Measurements from ENCODE around the gene COQ5.

Gene COQ5, protein sequence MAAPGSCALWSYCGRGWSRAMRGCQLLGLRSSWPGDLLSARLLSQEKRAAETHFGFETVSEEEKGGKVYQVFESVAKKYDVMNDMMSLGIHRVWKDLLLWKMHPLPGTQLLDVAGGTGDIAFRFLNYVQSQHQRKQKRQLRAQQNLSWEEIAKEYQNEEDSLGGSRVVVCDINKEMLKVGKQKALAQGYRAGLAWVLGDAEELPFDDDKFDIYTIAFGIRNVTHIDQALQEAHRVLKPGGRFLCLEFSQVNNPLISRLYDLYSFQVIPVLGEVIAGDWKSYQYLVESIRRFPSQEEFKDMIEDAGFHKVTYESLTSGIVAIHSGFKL

DNA sequence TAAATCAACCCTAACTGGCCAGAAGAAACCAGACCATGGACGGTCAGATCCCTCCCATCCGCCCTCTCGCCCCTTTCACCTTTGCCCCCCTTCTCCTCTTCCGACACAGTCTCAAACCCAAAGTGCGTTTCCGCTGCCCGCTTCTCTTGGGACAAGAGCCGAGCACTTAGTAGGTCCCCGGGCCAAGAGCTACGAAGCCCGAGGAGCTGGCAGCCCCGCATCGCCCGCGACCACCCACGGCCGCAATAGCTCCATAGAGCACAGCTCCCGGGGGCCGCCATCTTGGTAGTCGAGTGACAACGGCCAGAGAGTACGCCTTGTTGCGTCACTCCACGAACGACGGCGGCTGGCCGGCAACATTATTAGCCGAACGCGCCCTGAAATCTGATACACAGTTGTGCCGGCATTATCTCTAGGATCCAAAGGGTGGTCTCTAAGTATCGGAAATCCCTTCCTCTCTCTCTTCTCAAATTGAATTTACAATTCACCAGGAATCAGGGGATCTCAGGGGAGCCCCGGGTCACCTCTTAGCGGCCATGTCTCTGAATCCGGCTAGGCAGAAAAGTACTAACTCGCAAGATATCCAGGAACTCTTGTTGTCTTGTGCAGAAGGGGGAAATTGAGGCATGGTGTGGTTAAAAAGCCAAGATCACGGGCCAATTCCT is at the start of gene COQ5:
Gene COQ5, minus strand, starts transcription at position 298 of the 665 bp plus-strand sequence. Its CDS starts 17 bp downstream, at position 281.
- H3K36me3 ChIP-seq (ENCODE audit: control insufficient read depth, insufficient read depth, low read length, severe bottlenecking): no peaks in the 10 kb centered on the region
- H3K27me3 ChIP-seq (replicated peaks; ENCODE audit: control insufficient read depth, insufficient read depth, low read length): no peaks in the 10 kb centered on the region
- peaks cover 7% of the 10 kb centered on the region for H3K4me1 ChIP-seq (ENCODE audit: control insufficient read depth, insufficient read depth, low read length)
- peak within 1 kb of the TSS; percentile 92 for H3K9ac ChIP-seq (ENCODE audit: low read length)
- peak; percentile 96 for DNase-seq (ENCODE audit: low read depth)
- no peaks in the 10 kb centered on the region for H3K9me3 ChIP-seq (ENCODE audit: control insufficient read depth, low read length)
- H3K4me3 ChIP-seq (ENCODE audit: low read length): peak within 1 kb of the TSS; percentile 87

DNA sequence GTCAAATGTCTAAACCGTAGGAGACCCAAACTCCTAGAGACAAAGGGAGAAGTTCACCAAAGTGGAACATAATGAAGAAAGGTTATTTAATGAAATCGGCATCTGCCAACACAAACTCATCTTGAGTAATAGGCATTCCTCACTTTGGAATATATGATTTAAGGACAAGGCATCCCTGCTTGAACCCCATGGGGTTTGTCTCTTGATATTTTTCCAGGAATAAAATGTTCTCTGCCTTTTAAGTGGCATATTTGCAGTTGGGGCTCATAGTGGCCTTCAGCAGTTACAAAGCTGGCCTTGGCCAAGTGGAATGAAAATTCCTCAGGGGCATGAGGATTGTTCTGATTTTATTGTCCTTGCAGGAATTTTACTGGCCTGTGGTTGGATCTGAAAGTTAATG is 45.1 kb upstream of the COQ5 start:
- H3K4me1 ChIP-seq (ENCODE audit: control insufficient read depth, insufficient read depth, low read length): peaks cover 58% of the 10 kb centered on the region
- peaks cover 82% of the 10 kb centered on the region for H3K36me3 ChIP-seq (ENCODE audit: control insufficient read depth, insufficient read depth, low read length, severe bottlenecking)
- peak overlapping the region; percentile 6 for H3K4me3 ChIP-seq (ENCODE audit: low read length)
- no peaks in the 10 kb centered on the region for H3K27me3 ChIP-seq (replicated peaks; ENCODE audit: control insufficient read depth, insufficient read depth, low read length)
- no peak overlapping the region for H3K9ac ChIP-seq (ENCODE audit: low read length)
- peak; percentile 40 for DNase-seq (ENCODE audit: low read depth)
- no peaks in the 10 kb centered on the region for H3K9me3 ChIP-seq (ENCODE audit: control insufficient read depth, low read length)

DNA sequence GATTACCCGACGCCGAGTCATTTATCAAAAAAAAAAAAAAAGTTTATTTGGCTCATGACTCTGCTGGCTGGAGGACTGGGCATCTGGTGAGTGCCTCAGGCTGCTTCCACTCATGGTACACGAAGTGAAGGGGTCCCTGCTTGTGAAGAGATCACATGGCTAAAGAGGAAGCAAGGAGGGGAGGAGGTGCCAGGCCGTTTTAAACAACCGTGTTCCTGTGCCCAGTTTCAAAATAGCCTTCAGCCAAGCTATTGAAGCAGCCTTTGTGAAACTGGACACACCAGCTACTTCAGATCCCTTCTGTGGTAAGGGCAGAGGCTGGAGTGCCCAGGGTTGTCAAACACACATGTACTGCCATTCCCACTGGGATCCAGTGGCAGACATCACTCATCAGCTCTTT is 44.6 kb upstream of the COQ5 start:
- peaks cover 58% of the 10 kb centered on the region for H3K4me1 ChIP-seq (ENCODE audit: control insufficient read depth, insufficient read depth, low read length)
- peak overlapping the region; percentile 6 for H3K4me3 ChIP-seq (ENCODE audit: low read length)
- H3K36me3 ChIP-seq (ENCODE audit: control insufficient read depth, insufficient read depth, low read length, severe bottlenecking): peaks cover 82% of the 10 kb centered on the region

DNA sequence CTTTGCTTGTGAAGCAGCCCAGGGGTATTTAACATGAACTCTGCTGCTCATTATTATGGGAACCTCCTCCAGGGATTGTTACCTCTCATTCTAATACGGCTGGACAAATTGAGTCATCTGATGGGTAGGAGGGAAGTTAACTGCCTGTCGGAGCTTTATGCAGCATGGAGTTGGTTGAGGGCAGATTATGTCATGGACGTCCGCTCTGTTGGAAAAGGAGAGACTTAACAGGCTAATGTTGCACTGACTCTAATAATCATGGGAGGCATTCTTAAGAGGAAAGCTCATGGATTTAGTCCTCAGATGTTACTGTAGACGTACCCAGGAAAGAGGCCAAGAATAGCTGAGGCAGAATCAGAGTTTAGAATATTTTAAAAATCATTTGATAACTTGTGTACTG is 42.3 kb upstream of the COQ5 start:
- Histone ChIP-seq H3K4me3 (ENCODE audit: low read length) (no peak overlapping the region), H3K9ac (ENCODE audit: low read length) (no peak overlapping the region), H3K9me3 (ENCODE audit: control insufficient read depth, low read length) (no peaks in the 10 kb centered on the region), H3K36me3 (ENCODE audit: control insufficient read depth, insufficient read depth, low read length, severe bottlenecking) (peaks cover 82% of the 10 kb centered on the region), H3K4me1 (ENCODE audit: control insufficient read depth, insufficient read depth, low read length) (peaks cover 49% of the 10 kb centered on the region), H3K27me3 (replicated peaks; ENCODE audit: control insufficient read depth, insufficient read depth, low read length) (no peaks in the 10 kb centered on the region)
- DNase-seq (ENCODE audit: low read depth): no peak

More for the DNA sequence above, 44.6 kb upstream of the COQ5 start:
- H3K9me3 ChIP-seq (ENCODE audit: control insufficient read depth, low read length): no peaks in the 10 kb centered on the region
- H3K9ac ChIP-seq (ENCODE audit: low read length): peak overlapping the region; percentile 4
- DNase-seq (ENCODE audit: low read depth): no peak
- H3K27me3 ChIP-seq (replicated peaks; ENCODE audit: control insufficient read depth, insufficient read depth, low read length): no peaks in the 10 kb centered on the region

DNA sequence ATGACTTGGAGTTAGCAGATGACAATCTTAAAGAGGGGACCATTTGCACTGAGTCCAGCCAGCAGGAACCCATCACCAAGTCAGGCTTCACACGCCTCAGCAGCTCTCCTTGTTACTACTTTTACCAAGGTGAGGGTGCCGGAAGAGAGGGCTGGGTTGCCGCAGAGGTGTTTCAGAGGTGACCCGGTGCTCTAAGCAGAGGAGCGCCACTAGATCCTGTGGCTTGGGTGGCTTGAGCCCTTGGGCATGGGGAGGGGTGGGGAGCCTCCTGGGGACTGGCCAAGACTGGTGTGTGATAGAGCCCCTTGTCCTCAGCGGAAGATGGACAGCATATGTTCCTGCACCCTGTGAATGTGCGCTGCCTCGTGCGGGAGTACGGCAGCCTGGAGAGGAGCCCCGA is 34.5 kb upstream of the COQ5 start:
- no peak overlapping the region for H3K4me3 ChIP-seq (ENCODE audit: low read length)
- no peak for DNase-seq (ENCODE audit: low read depth)
- H3K9me3 ChIP-seq (ENCODE audit: control insufficient read depth, low read length): no peaks in the 10 kb centered on the region
- H3K27me3 ChIP-seq (replicated peaks; ENCODE audit: control insufficient read depth, insufficient read depth, low read length): no peaks in the 10 kb centered on the region
- H3K9ac ChIP-seq (ENCODE audit: low read length): no peak overlapping the region
- H3K4me1 ChIP-seq (ENCODE audit: control insufficient read depth, insufficient read depth, low read length): no peaks in the 10 kb centered on the region
- H3K36me3 ChIP-seq (ENCODE audit: control insufficient read depth, insufficient read depth, low read length, severe bottlenecking): peaks cover 94% of the 10 kb centered on the region

DNA sequence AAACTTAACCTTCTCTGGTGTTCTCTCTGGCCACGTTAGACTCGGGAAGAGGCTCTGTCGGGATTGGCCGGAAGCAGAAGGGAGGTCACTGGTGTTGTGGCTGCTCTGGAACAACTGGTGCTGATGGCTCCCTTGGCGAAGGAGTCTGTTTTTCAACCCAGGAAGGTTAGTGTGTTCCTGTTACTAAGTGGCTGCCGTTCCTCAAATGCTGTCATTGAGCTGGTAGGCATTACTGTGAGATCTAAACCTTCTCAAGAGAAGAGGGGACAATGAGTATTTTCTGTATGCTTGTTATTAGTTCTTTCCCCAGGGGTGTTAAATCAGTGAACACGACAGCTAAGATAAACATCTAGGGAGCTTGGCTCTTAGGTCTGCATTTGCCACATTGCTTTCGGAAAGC is 33.9 kb upstream of the COQ5 start:
- no peak for DNase-seq (ENCODE audit: low read depth)
- Histone ChIP-seq H3K9ac (ENCODE audit: low read length) (no peak overlapping the region), H3K4me3 (ENCODE audit: low read length) (no peak overlapping the region), H3K27me3 (replicated peaks; ENCODE audit: control insufficient read depth, insufficient read depth, low read length) (no peaks in the 10 kb centered on the region), H3K36me3 (ENCODE audit: control insufficient read depth, insufficient read depth, low read length, severe bottlenecking) (peaks cover 90% of the 10 kb centered on the region), H3K4me1 (ENCODE audit: control insufficient read depth, insufficient read depth, low read length) (peaks cover 4% of the 10 kb centered on the region), H3K9me3 (ENCODE audit: control insufficient read depth, low read length) (no peaks in the 10 kb centered on the region)

DNA sequence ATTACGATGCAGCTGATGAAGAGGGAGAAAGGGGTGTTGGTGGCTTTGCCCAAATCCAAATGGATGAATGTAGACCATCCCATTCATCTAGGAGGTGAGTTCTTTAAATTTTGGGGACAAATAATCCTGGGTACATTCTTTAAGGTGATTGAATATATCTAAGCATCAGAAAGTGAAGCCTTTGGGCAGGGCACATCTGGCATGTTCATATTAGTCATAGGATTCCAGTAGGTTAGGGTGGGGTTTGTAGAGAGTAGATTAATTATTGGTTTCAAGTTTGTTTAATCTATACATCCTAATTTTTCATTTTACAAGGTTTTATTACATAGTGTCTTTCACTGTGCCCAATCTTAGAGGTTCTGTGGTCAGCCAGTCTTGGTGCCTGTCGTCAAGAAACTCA is 28.6 kb upstream of the COQ5 start:
- no peak overlapping the region for H3K4me3 ChIP-seq (ENCODE audit: low read length)
- no peaks in the 10 kb centered on the region for H3K27me3 ChIP-seq (replicated peaks; ENCODE audit: control insufficient read depth, insufficient read depth, low read length)
- no peaks in the 10 kb centered on the region for H3K9me3 ChIP-seq (ENCODE audit: control insufficient read depth, low read length)
- DNase-seq (ENCODE audit: low read depth): no peak
- peaks cover 78% of the 10 kb centered on the region for H3K36me3 ChIP-seq (ENCODE audit: control insufficient read depth, insufficient read depth, low read length, severe bottlenecking)
- no peak overlapping the region for H3K9ac ChIP-seq (ENCODE audit: low read length)
- H3K4me1 ChIP-seq (ENCODE audit: control insufficient read depth, insufficient read depth, low read length): peaks cover 18% of the 10 kb centered on the region

DNA sequence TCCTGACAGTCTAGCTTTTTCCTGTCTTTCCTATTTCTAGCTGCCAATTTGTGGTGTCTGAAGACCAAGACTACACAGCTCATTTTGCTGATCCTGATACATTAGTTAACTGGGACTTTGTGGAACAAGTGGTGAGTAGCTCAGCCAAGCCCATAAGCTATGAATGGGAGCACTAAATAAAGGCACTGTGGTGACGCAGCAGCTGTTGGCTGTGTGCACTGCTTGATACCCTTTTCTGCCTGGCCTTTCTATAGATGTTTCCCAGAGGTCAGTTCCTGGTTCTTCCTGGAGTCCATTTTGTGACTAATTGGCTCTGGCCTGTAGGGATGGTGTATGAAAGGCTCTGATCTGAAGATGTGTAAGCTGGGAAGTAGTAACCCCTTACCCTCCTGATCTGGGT is 25.7 kb upstream of the COQ5 start:
- no peak overlapping the region for H3K4me3 ChIP-seq (ENCODE audit: low read length)
- peaks cover 61% of the 10 kb centered on the region for H3K36me3 ChIP-seq (ENCODE audit: control insufficient read depth, insufficient read depth, low read length, severe bottlenecking)
- H3K9ac ChIP-seq (ENCODE audit: low read length): no peak overlapping the region
- H3K4me1 ChIP-seq (ENCODE audit: control insufficient read depth, insufficient read depth, low read length): peaks cover 31% of the 10 kb centered on the region
- H3K9me3 ChIP-seq (ENCODE audit: control insufficient read depth, low read length): no peaks in the 10 kb centered on the region
- H3K27me3 ChIP-seq (replicated peaks; ENCODE audit: control insufficient read depth, insufficient read depth, low read length): no peaks in the 10 kb centered on the region
- no peak for DNase-seq (ENCODE audit: low read depth)

DNA sequence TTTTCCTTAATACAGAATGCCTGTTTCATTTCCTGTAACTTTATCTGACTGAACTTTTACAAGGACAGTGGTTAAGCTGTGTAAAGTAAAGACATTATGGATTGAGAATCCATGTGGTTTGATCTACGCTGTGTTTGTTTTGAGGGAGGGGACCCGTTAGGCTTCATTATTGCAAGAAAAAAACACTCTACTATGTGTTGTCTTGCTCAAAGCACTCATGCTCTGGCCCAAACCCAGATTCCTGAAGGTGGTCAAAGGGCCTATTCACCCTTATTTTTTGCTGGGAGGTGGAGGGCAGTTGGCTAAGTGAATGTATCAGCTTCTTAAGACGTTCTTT is 17.1 kb upstream of the COQ5 start:
- Histone ChIP-seq H3K4me3 (ENCODE audit: low read length) (no peak overlapping the region), H3K9me3 (ENCODE audit: control insufficient read depth, low read length) (no peaks in the 10 kb centered on the region), H3K9ac (ENCODE audit: low read length) (no peak overlapping the region), H3K27me3 (replicated peaks; ENCODE audit: control insufficient read depth, insufficient read depth, low read length) (no peaks in the 10 kb centered on the region), H3K4me1 (ENCODE audit: control insufficient read depth, insufficient read depth, low read length) (peaks cover 21% of the 10 kb centered on the region), H3K36me3 (ENCODE audit: control insufficient read depth, insufficient read depth, low read length, severe bottlenecking) (peaks cover 42% of the 10 kb centered on the region)
- no peak for DNase-seq (ENCODE audit: low read depth)

DNA sequence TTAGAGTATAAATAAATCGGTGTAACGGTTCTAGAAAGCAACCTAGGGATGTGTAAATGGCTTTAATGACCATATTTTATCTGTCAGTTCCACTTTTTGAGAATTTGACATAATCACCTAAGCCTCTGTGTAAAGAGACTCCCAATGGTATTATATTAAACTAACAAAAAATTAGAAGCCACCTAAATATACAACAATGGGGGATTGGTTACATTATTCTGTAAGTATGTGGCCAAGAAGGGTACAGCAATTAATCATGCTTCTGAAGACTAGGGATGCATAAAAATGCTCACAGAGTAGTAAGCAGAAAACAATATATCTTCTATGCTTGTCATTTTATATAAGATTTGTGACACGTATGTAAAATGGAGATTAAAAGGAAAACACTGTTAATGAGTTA is 15.7 kb upstream of the COQ5 start:
- Histone ChIP-seq H3K4me1 (ENCODE audit: control insufficient read depth, insufficient read depth, low read length) (peaks cover 21% of the 10 kb centered on the region), H3K27me3 (replicated peaks; ENCODE audit: control insufficient read depth, insufficient read depth, low read length) (no peaks in the 10 kb centered on the region), H3K4me3 (ENCODE audit: low read length) (no peak overlapping the region), H3K9ac (ENCODE audit: low read length) (no peak overlapping the region), H3K36me3 (ENCODE audit: control insufficient read depth, insufficient read depth, low read length, severe bottlenecking) (peaks cover 40% of the 10 kb centered on the region), H3K9me3 (ENCODE audit: control insufficient read depth, low read length) (no peaks in the 10 kb centered on the region)
- DNase-seq (ENCODE audit: low read depth): no peak

DNA sequence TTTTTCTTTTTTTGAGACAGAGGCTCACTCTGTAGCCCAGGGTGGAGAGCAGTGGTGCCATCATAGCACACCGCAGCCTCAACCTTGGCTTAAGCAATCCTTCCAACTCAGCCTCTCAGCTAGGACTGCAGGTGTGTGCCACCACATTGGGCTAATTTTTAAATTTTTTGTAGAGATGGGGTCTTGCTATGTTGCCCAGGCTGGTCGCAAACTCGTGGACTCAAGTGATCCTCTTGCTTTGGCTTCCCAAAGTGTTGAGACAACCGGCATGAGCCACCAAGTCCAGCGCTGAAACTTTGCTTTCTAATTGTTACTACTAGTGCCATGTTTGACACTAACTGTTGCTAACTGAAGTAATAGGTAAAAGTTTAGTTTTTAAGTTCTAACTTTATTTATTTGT is 13.2 kb upstream of the COQ5 start:
- DNase-seq (ENCODE audit: low read depth): no peak
- peaks cover 15% of the 10 kb centered on the region for H3K36me3 ChIP-seq (ENCODE audit: control insufficient read depth, insufficient read depth, low read length, severe bottlenecking)

More for the DNA sequence above, 13.2 kb upstream of the COQ5 start:
- no peaks in the 10 kb centered on the region for H3K9me3 ChIP-seq (ENCODE audit: control insufficient read depth, low read length)
- H3K4me3 ChIP-seq (ENCODE audit: low read length): no peak overlapping the region
- peaks cover 46% of the 10 kb centered on the region for H3K4me1 ChIP-seq (ENCODE audit: control insufficient read depth, insufficient read depth, low read length)
- no peak overlapping the region for H3K9ac ChIP-seq (ENCODE audit: low read length)
- no peaks in the 10 kb centered on the region for H3K27me3 ChIP-seq (replicated peaks; ENCODE audit: control insufficient read depth, insufficient read depth, low read length)
